T-cell (primary cell): Measurements from ENCODE around the gene AP1M2. TPM values are rescaled to one million over a fixed set of nuclear protein-coding genes. Genes with fewer than 3 reads are reported as not detected.

Experiments used
- ATAC-seq, 4 experiments: fragments of 200-7000 bp in 3 of 4; fragments of 150-1000 bp in 1 of 4; cut with Tn5 transposase; replicated peaks in 1 of 4; 1 replicate in 3 of 4; 2 replicates in 1 of 4; pipeline ENCODE4 v1.10.0; 2021; ENCODE audit warnings: moderate library complexity in 3 of 4, mild to moderate bottlenecking in 2 of 4, moderate number of reproducible peaks in 1 of 4
- CTCF ChIA-PET, 2 donors: fragments of 300-600 bp; sonication (Branson Sonifier 250); formaldehyde crosslinking; loops; one replicate each; lab custom pipeline; 2022; ENCODE audit warnings: antibody characterized with exemption in 2 of 2; lab: Charles Lee
- POLR2A ChIA-PET, 2 donors: fragments of 300-600 bp; sonication (Branson Sonifier 250); formaldehyde crosslinking; loops; one replicate each; lab custom pipeline; 2022; ENCODE audit warnings: antibody characterized with exemption in 2 of 2; lab: Charles Lee
- DNase-seq, 35 experiments: peaks; one replicate each; pipeline versions ENCODE4 v3.0.0 to v3.0.0-alpha.2; 2013 to 2023
- H3K27ac ChIP-seq: one replicate; pipeline ENCODE4 v1.5.1; 2013; ENCODE audit warnings: low read length
- H3K27me3 ChIP-seq, 2 experiments: replicated peaks in 1 of 2; 1 replicate in 1 of 2; 2 replicates in 1 of 2; pipeline versions ENCODE4 v1.6.1 to v1.7.0; 2013; ENCODE audit warnings: low read length in 1 of 2, mixed read lengths in 1 of 2; ENCODE audit not compliant: control insufficient read depth in 2 of 2, insufficient read depth in 2 of 2; ENCODE audit errors: extremely low read depth in 1 of 2
- H3K36me3 ChIP-seq, 2 donors: 1 replicate in 1 of 2; 2 replicates in 1 of 2; pipeline versions ENCODE4 v1.6.1 to v1.7.0; 2013; ENCODE audit warnings: low read length in 1 of 2; ENCODE audit not compliant: control insufficient read depth in 2 of 2, insufficient read depth in 1 of 2; ENCODE audit errors: extremely low read depth in 1 of 2
- H3K4me1 ChIP-seq, 2 experiments: 1 replicate in 1 of 2; 2 replicates in 1 of 2; pipeline versions ENCODE4 v1.6.1 to v1.7.0; 2013; ENCODE audit warnings: low read length in 2 of 2, mixed read lengths in 1 of 2; ENCODE audit not compliant: insufficient read depth in 2 of 2, control insufficient read depth in 1 of 2; ENCODE audit errors: extremely low read depth in 1 of 2
- H3K4me3 ChIP-seq, 2 donors: 1 replicate in 1 of 2; 2 replicates in 1 of 2; pipeline versions ENCODE4 v1.5.1 to v1.7.0; 2013; ENCODE audit warnings: mild to moderate bottlenecking in 2 of 2, low read length in 1 of 2, moderate library complexity in 1 of 2; ENCODE audit not compliant: control insufficient read depth in 1 of 2; ENCODE audit errors: extremely low read depth in 1 of 2
- H3K9me3 ChIP-seq: 2 replicates; pipeline ENCODE4 v1.7.0; 2013
- H3K27ac Mint-ChIP-seq, 2 donors: one replicate each; pipeline ENCODE4 v1.8.0; 2020 to 2021; ENCODE audit warnings: mild to moderate bottlenecking in 2 of 2, mixed read lengths in 2 of 2
- H3K27me3 Mint-ChIP-seq, 2 donors: one replicate each; pipeline ENCODE4 v1.8.0; 2021 to 2022; ENCODE audit warnings: mixed read lengths in 2 of 2
- H3K36me3 Mint-ChIP-seq: one replicate; pipeline ENCODE4 v1.8.0; 2021; ENCODE audit warnings: mixed read lengths
- H3K4me1 Mint-ChIP-seq, 3 donors: one replicate each; pipeline ENCODE4 v1.8.0; 2020 to 2022; ENCODE audit warnings: mixed read lengths in 3 of 3, mild to moderate bottlenecking in 1 of 3
- H3K4me3 Mint-ChIP-seq, 3 donors: one replicate each; pipeline ENCODE4 v1.8.0; 2020 to 2022; ENCODE audit warnings: mild to moderate bottlenecking in 3 of 3, mixed read lengths in 3 of 3, moderate library complexity in 3 of 3
- H3K9me3 Mint-ChIP-seq, 3 donors: one replicate each; pipeline ENCODE4 v1.8.0; 2020 to 2022; ENCODE audit warnings: mixed read lengths in 3 of 3
- WGBS: methylation state at CpG from one replicate; pipeline ENCODE4 v1.1.5; 2013; ENCODE audit warnings: missing lambda C conversion rate; ENCODE audit not compliant: insufficient coverage; 5-methylcytosine and 5-hydroxymethylcytosine counted together
- total RNA-seq, 35 experiments: library from RNA in 6 of 35; stranded (reverse) in 6 of 35; fragments of 120-200 nt in 1 of 35; gene quantifications; one replicate each; pipeline versions ENCODE4 v1.2.1 to v1.2.4 and lab custom pipeline; 2013 to 2026

AP1M2 gene
- total RNA-seq, 5 donors from 2014 or later (not counting 1 experiment from before 2014, with no cell fraction given): 0.30 to 1.6 (median 1.1) TPM; not detected in 2

DNA sequence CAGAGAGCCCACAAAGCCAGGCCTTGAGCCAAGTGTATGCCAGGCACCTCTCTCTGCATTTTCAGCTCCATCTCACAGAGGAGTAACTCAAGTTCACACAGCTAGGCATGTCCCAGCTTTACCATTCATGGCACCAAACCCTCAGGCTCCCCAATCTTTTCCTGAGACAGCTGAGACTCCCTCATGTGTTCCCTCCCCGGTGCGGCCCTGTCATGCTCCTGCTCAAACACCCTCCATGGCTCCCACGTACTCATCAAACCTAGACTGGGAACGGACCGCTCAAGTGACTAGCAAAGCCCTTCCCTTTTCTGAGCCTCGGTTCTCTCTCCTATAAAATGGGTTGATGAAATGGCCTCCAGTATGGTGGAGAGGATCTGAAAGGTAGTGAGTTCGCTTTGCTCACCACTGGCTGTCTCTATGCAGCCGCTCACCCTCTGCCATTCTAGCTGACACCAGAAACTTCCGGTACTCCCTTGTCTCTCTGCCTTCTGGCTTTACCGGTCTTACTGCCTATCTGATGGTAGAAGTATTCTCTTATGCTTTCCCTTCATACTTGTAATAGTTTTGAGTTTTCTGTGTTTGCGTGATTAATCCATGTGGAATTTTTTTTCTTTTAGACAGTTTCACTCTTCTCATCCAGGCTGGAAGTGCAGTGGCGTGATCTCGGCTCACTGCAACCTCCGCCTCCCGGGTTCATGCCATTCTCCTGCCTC lies 30.5 kb upstream of the AP1M2 start:
- Histone ChIP-seq H3K4me3 (no peak overlapping the region), H3K27ac (no peak overlapping the region), H3K27me3 (no peaks in the 10 kb centered on the region), H3K9me3 (no peaks in the 10 kb centered on the region), H3K4me1 (peaks cover 6 to 73% of the 10 kb centered on the region in 2 experiments), H3K36me3 (peaks cover 0 to 33% of the 10 kb centered on the region in 2 donors)
- Mint-ChIP-seq H3K27me3 (no peaks in the 10 kb centered on the region), H3K9me3 (no peaks in the 10 kb centered on the region), H3K4me3 (no peak overlapping the region), H3K4me1 (peaks cover 56 to 63% (median 62%) of the 10 kb centered on the region in 3 donors), H3K36me3 (peaks cover 19% of the 10 kb centered on the region), H3K27ac (peak overlapping the region; percentile 45 to 77)
- DNase-seq (no peak), ATAC-seq (no peak)
- ChIA-PET CTCF (interaction anchor here in 1 of 2 donors (1.1 kb wide), 1 partner anchor 14 kb away, joined by 3 read pairs; no protein-coding TSS in a partner anchor), POLR2A (interaction anchor here in 1 of 2 donors (0.7 kb wide), 1 partner anchor 14 kb away, joined by 9 read pairs; no protein-coding TSS in a partner anchor)
- WGBS: 100% methylated on average over 4 of the region's 15 CpGs

DNA sequence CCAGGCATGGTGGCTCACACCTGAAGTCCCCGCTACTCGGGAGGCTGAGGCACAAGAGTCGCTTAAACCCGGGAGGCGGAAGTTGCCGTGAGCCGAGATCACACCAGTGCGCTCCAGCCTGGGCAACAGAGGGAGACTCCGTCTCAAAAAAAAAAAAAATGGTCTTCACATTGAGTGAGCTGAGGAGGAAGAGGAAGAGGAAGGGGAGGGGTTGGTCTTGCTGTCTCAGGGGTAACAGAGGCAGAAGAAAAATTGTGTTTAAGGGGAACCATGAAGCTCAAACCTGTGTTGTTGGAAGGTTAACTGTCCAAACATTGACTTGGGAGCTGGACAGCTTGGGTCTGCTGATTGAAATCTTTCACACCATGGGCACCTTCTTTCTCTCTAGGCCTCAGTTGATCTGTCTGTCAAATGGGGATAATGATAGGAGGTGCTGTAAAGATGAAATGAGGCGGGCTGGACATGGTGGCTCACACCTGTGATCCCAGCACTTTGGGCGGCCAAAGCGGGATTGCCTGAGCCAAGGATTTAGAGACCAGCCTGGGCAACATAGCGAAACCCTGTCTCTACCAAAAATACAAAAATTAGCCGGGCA lies 28.4 kb upstream of the AP1M2 start:
- H3K9me3 Mint-ChIP-seq: no peaks in the 10 kb centered on the region
- Histone ChIP-seq H3K9me3 (no peaks in the 10 kb centered on the region), H3K27me3 (no peaks in the 10 kb centered on the region), H3K36me3 (peaks cover 0 to 23% of the 10 kb centered on the region in 2 donors), H3K27ac (peak overlapping the region; percentile 5), H3K4me3 (no peak overlapping the region), H3K4me1 (peaks cover 3 to 71% of the 10 kb centered on the region in 2 experiments)
- no peak for ATAC-seq
- peaks cover 15% of the 10 kb centered on the region for H3K36me3 Mint-ChIP-seq
- ChIA-PET CTCF (interaction anchor here in 1 of 2 donors (0.6 kb wide), 1 partner anchor 169 kb away, joined by 3 read pairs; no protein-coding TSS in a partner anchor), POLR2A (interaction anchor here in 1 of 2 donors (0.6 to 0.7 kb wide), 3 partner anchors 31 to 146 kb away, joined by 3 to 13 read pairs (median 3); no protein-coding TSS in a partner anchor)
- DNase-seq: no peak
- no peaks in the 10 kb centered on the region for H3K27me3 Mint-ChIP-seq
- WGBS: 84% methylated on average over 12 of the region's 14 CpGs
- peak overlapping the region; percentile 63 to 71 for H3K27ac Mint-ChIP-seq
- peaks cover 49 to 57% (median 51%) of the 10 kb centered on the region in 3 donors for H3K4me1 Mint-ChIP-seq
- peak overlapping the region in 1 of 3 donors; percentile 64 for H3K4me3 Mint-ChIP-seq

DNA sequence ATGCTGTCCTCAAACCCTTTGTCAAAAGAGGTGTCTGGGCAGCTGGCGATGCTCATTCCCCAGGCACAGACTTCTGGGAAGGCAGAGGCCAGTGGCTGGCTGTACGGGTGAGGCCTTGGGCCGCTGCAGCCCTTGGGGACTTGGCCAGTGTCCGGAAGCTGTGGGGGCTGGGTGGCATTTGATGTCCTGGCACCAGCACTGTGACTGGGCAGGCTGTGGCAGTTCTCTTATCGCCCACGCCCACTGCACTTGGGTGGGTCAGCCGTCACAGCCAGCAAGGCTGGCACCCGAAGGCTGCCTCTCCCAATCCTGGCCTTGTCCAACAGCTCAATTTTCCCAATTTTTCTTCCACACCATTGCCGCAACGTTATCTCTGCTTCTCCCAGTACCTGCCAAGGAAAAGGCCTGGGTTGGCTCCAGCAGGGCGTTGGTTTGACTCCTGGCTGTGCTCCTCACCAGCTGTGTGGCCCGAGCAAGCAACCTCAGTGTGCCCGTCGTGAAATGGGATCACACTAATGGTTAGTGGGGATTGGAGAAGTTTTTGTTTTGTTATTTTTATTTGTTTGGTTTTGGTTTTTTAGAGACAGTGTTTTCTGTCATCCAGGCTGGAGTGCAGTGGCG lies 25.5 kb upstream of the AP1M2 start:
- no peaks in the 10 kb centered on the region for H3K27me3 Mint-ChIP-seq
- POLR2A ChIA-PET: interaction anchor here in 1 of 2 donors (0.7 kb wide), 1 partner anchor 22 kb away, joined by 8 read pairs; no protein-coding TSS in a partner anchor
- WGBS: 93% methylated on average over 10 of the region's 15 CpGs
- DNase-seq (no peak), ATAC-seq (no peak)
- Histone ChIP-seq H3K36me3 (peaks cover 0 to 11% of the 10 kb centered on the region in 2 donors), H3K9me3 (no peaks in the 10 kb centered on the region), H3K27ac (no peak overlapping the region), H3K4me1 (peaks cover 3 to 69% of the 10 kb centered on the region in 2 experiments), H3K27me3 (no peaks in the 10 kb centered on the region), H3K4me3 (no peak overlapping the region)
- peak overlapping the region; percentile 31 to 44 for H3K27ac Mint-ChIP-seq
- H3K9me3 Mint-ChIP-seq: no peaks in the 10 kb centered on the region
- CTCF ChIA-PET: interaction anchor here (0.6 to 1.1 kb wide), 3 partner anchors 12 to 46 kb away, joined by 3 to 5 read pairs (median 5); no protein-coding TSS in a partner anchor
- peaks cover 42 to 49% (median 45%) of the 10 kb centered on the region in 3 donors for H3K4me1 Mint-ChIP-seq
- peaks cover 11% of the 10 kb centered on the region for H3K36me3 Mint-ChIP-seq
- H3K4me3 Mint-ChIP-seq: peak overlapping the region in 1 of 3 donors; percentile 43

DNA sequence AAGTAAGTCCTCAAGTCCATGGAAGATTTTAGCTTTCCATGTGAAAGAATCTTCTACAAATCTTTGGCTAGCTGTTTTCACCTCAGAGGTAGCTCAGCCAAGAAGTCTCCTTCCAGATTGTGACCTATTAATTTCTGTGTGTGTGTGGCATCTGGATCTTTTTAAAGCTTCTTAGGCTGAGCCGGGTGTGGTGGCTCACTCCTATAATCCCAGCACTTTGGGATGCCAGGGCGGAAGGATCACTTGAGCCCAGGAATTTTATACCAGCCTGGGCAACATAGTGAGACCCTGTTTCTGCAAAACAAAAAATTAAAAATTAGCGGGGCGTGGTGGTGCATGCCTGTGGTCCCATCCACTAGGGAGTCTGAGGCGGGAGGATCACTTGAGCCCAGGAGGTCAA lies 24.8 kb upstream of the AP1M2 start:
- Mint-ChIP-seq H3K27ac (peak overlapping the region; percentile 28 to 31), H3K4me3 (no peak overlapping the region), H3K27me3 (no peaks in the 10 kb centered on the region), H3K4me1 (peaks cover 43 to 46% (median 43%) of the 10 kb centered on the region in 3 donors), H3K9me3 (no peaks in the 10 kb centered on the region), H3K36me3 (peaks cover 8% of the 10 kb centered on the region)
- DNase-seq (no peak), ATAC-seq (no peak)
- no peak overlapping the region for H3K4me3 ChIP-seq
- H3K36me3 ChIP-seq: peaks cover 0 to 10% of the 10 kb centered on the region in 2 donors
- peaks cover 3 to 70% of the 10 kb centered on the region in 2 experiments for H3K4me1 ChIP-seq
- no peaks in the 10 kb centered on the region for H3K9me3 ChIP-seq
- 96% methylated on average over 3 of the region's 5 CpGs for WGBS
- no peaks in the 10 kb centered on the region for H3K27me3 ChIP-seq
- H3K27ac ChIP-seq: no peak overlapping the region
- ChIA-PET POLR2A (interaction anchor here (0.5 to 1.0 kb wide), 3 partner anchors 8 to 139 kb away, joined by 3 to 5 read pairs (median 3); partner anchors contain the start of gene SLC44A2 (in 1 of the 2)), CTCF (interaction anchor here (0.6 to 1.1 kb wide), 2 partner anchors 11 to 47 kb away, joined by 3 to 5 read pairs; no protein-coding TSS in a partner anchor)

DNA sequence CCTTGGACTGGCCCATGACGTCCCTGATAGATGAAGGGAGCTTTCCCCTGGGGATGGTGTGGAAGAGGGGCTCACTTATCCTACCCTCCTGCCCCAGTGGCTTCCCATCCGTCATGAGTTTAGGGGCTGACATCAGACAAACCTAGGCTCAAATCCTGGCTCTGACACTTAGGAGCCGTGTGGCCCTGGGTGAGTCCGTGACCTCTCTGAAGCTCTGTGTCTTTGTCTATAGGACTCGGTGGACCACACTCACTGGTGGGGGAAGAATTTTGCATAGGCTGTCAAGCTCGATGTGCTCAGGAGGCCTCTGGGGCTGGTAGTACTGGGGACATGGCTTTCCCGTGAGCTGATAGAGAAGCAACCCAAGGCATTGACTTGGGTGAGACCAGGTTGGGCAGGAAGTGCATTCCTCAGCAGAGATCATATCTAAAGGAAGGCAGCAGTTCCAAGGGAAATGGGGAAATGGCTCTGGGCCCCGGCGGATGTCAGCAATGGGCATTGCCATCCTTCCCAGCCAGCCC lies 17.4 kb upstream of the AP1M2 start:
- H3K9me3 Mint-ChIP-seq: no peaks in the 10 kb centered on the region
- peaks cover 7% of the 10 kb centered on the region for H3K36me3 Mint-ChIP-seq
- H3K27me3 Mint-ChIP-seq: no peaks in the 10 kb centered on the region
- Histone ChIP-seq H3K4me1 (peaks cover 7 to 57% of the 10 kb centered on the region in 2 experiments), H3K9me3 (no peaks in the 10 kb centered on the region), H3K36me3 (peaks cover 0 to 2% of the 10 kb centered on the region in 2 donors), H3K27ac (peak overlapping the region; percentile 98), H3K27me3 (no peaks in the 10 kb centered on the region), H3K4me3 (peak overlapping the region; percentile 95 to 98)
- ChIA-PET CTCF (interaction anchor here in 1 of 2 donors (0.6 to 1.0 kb wide), 4 partner anchors 14 to 1599 kb away, joined by 3 to 9 read pairs (median 4); no protein-coding TSS in a partner anchor), POLR2A (interaction anchor here (0.5 to 1.0 kb wide), 2 partner anchors 62 to 496 kb away, joined by 4 to 7 read pairs; no protein-coding TSS in a partner anchor)
- H3K27ac Mint-ChIP-seq: peak overlapping the region; percentile 99
- peak overlapping the region; percentile 97 to 99 (median 99) for H3K4me3 Mint-ChIP-seq
- ATAC-seq: peak in 1 of 4 experiments; percentile 2
- DNase-seq: peak in 12 of 35 experiments; percentile 9 to 43 (median 20)
- 23% methylated on average over 6 of the region's 9 CpGs for WGBS
- H3K4me1 Mint-ChIP-seq: peaks cover 27 to 41% (median 33%) of the 10 kb centered on the region in 3 donors
